Osteocyte (in vitro differentiated cells): ENCODE data around the gene PPFIA1. TPM values are rescaled to one million over a fixed set of nuclear protein-coding genes. Genes with fewer than 3 reads are reported as not detected.
A peak's percentile ranks its signal among the peaks of the same experiment; 100 is the strongest.

Experiments used
- DNase-seq: peaks from one replicate; pipeline ENCODE4 v3.0.0; 2021; ENCODE audit warnings: mixed read lengths; ENCODE audit not compliant: unreplicated experiment; ENCODE audit errors: extremely low spot score
- H3K27ac Mint-ChIP-seq: one replicate; pipeline ENCODE4 v1.8.0; 2021; ENCODE audit warnings: mild to moderate bottlenecking, mixed read lengths; ENCODE audit not compliant: unreplicated experiment
- H3K27me3 Mint-ChIP-seq: one replicate; pipeline ENCODE4 v1.8.0; 2021; ENCODE audit warnings: mixed read lengths; ENCODE audit not compliant: unreplicated experiment
- H3K36me3 Mint-ChIP-seq: one replicate; pipeline ENCODE4 v1.8.0; 2021; ENCODE audit warnings: mixed read lengths; ENCODE audit not compliant: unreplicated experiment
- H3K4me1 Mint-ChIP-seq: one replicate; pipeline ENCODE4 v1.8.0; 2021; ENCODE audit warnings: mixed read lengths; ENCODE audit not compliant: unreplicated experiment
- H3K4me3 Mint-ChIP-seq: one replicate; pipeline ENCODE4 v1.8.0; 2021; ENCODE audit warnings: mild to moderate bottlenecking, moderate library complexity, mixed read lengths; ENCODE audit not compliant: unreplicated experiment
- H3K9me3 Mint-ChIP-seq: one replicate; pipeline ENCODE4 v1.8.0; 2021; ENCODE audit warnings: mixed read lengths; ENCODE audit not compliant: unreplicated experiment
- CTCF ChIP-seq: fragments of 200-600 bp; sonication (generic); IDR thresholded peaks from 2 replicates; pipeline ENCODE4 v1.5.0; 2021; ENCODE audit warnings: antibody characterized with exemption, mild to moderate bottlenecking, moderate library complexity
- total RNA-seq: library from RNA; stranded (reverse); gene quantifications from 2 replicates; pipeline ENCODE4 v1.2.1, GENCODE V29; 2021

PPFIA1 gene
- total RNA-seq, 1 donor from 2014 or later, result 70.4 TPM

DNA sequence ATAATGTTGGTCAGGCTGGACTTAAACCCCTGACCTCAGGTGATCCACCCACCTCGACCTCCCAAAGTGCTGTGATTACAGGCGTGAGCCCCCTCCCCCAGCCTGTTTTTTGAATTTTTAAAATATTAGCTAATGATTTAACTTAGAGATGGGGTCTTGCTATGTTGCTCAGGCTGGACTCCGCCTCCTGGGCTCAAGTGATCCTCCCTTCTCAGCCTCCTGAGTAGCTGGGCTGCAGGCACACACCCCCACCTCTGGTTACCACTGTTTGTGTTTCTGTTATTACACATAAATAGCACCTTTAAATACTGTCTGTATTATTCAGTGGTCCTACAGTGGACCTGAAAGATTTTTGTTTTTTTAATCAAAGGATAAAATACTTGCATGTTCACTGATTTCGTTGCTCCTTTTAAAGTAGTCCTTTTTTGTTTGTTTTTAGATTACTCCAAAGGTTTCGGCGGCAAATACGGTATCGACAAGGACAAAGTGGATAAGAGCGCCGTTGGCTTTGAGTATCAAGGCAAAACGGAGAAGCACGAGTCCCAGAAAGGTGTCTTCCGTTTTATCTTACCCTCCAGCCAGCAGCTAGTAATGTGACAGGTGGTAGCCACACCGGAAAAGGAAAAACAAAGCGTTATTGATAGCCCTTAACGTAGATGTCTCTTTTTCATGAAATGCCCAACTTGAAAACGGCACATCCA lies 149.0 kb downstream of the PPFIA1 start:
- no peak overlapping the region for H3K27ac Mint-ChIP-seq
- no peaks in the 10 kb centered on the region for H3K27me3 Mint-ChIP-seq
- no peak for TF ChIP-seq CTCF
- no peak overlapping the region for H3K4me3 Mint-ChIP-seq
- H3K4me1 Mint-ChIP-seq, result peaks cover 13% of the 10 kb centered on the region
- DNase-seq, result no peak
- H3K36me3 Mint-ChIP-seq, result peaks cover 52% of the 10 kb centered on the region
- H3K9me3 Mint-ChIP-seq, result no peaks in the 10 kb centered on the region

DNA sequence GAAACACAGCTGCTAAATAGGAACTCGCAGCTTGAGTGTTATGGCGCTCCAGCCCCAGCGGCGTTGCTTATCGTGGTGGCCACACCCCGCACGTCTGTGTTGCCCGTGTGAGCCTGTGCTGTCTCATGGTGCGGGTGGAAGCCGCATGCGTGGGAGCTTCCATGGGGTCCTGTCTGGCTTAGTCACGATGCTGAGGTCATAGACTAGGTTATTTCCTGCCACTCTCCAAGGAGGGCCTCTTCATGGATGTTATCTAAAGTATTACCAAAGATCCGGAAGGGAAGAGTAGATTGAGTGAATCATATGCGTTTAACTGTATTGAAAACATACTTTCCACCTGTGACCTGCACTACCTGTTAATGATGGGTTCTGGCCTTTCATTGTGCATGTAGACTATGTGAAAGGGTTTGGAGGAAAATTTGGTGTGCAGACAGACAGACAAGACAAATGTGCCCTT lies 149.5 kb downstream of the PPFIA1 start:
- DNase-seq, result no peak
- no peak overlapping the region for H3K4me3 Mint-ChIP-seq
- peaks cover 52% of the 10 kb centered on the region for H3K36me3 Mint-ChIP-seq
- no peak overlapping the region for H3K27ac Mint-ChIP-seq
- no peak for TF ChIP-seq CTCF
- no peaks in the 10 kb centered on the region for H3K9me3 Mint-ChIP-seq
- peaks cover 9% of the 10 kb centered on the region for H3K4me1 Mint-ChIP-seq
- no peaks in the 10 kb centered on the region for H3K27me3 Mint-ChIP-seq

GRCh38 chr11:70420496-70420895 lies 150.0 kb downstream of the PPFIA1 start:
- peaks cover 53% of the 10 kb centered on the region for H3K36me3 Mint-ChIP-seq
- no peaks in the 10 kb centered on the region for H3K27me3 Mint-ChIP-seq
- no peak overlapping the region for H3K4me3 Mint-ChIP-seq
- H3K27ac Mint-ChIP-seq, result no peak overlapping the region
- no peak for TF ChIP-seq CTCF
- H3K4me1 Mint-ChIP-seq, result peaks cover 5% of the 10 kb centered on the region
- DNase-seq, result no peak
- H3K9me3 Mint-ChIP-seq, result no peaks in the 10 kb centered on the region

DNA sequence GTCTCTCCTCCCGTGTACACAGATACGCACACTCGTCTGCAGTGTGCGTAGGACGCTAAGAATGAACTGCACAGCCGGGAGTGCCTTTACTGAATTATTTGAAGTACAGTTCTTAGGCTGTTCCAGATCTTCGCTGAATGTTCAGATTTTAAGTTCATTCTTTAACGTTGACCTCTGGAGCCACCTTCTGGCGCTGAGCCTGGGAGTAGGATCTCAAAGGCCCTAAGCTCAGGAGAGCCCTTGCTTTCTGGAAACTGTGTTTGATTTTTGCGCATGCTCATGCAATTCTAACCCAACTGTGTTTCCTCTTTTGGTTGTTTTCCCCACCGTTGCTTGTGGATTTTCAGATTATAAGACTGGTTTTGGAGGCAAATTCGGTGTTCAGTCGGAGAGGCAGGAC lies 150.6 kb downstream of the PPFIA1 start:
- Mint-ChIP-seq H3K4me3 (no peak overlapping the region), H3K36me3 (peaks cover 55% of the 10 kb centered on the region), H3K9me3 (no peaks in the 10 kb centered on the region), H3K4me1 (peaks cover under 1% of the 10 kb centered on the region), H3K27ac (no peak overlapping the region), H3K27me3 (no peaks in the 10 kb centered on the region)
- TF ChIP-seq CTCF, result no peak
- no peak for DNase-seq

DNA sequence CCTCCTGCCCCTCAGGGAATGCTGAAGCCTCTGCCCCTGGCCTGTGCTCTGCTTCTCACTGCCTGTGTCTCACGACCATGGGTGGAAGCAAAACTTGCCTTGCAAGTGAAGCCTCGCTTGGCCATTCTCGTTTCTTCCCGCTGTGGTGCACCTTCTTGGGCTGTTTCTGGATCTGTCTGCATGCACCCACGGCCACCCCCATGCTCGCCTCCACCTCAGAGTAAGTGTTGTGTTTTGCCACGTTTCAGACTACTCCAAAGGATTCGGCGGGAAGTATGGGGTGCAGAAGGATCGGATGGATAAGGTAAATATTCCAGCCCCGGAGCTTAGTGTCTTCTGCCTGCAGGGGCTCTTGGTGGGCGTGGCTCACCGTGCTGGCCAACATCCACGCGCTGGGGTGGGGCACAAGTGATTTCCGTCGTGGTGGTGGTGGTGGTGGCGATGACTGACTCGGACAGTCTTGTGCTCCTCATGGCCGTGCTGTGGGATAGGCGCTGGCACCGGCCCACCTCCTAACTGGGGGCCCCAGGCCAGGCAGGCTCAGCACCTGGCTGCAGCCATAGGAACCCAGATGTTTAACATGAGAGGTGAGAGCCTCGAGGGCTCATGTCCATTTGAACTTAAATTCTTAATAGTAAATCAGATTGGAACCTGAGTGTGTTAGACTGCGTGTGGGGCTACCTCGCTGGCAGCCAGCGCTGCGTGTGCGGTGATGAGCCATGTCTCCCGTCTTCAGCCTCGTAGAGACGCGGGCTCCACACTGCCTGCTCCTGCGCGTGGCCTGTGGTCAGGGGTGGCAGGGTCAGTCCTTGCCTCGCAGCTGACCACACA lies 152.4 kb downstream of the PPFIA1 start:
- Mint-ChIP-seq H3K9me3 (no peaks in the 10 kb centered on the region), H3K4me3 (no peak overlapping the region), H3K36me3 (peaks cover 56% of the 10 kb centered on the region), H3K27ac (peak overlapping the region; percentile 13), H3K4me1 (no peaks in the 10 kb centered on the region), H3K27me3 (no peaks in the 10 kb centered on the region)
- TF ChIP-seq CTCF, result no peak
- DNase-seq, result no peak
